A204.1 (cell line): ENCODE measurements around the gene PRR12.
A peak's percentile ranks its signal among the peaks of the same experiment; 100 is the strongest.

Experiments
- FAIRE-seq: peaks from 2 replicates; lab custom pipeline; 2012; peaks lifted over from hg19 to GRCh38; lab: Jason Lieb, UNC

The PRR12 gene

DNA sequence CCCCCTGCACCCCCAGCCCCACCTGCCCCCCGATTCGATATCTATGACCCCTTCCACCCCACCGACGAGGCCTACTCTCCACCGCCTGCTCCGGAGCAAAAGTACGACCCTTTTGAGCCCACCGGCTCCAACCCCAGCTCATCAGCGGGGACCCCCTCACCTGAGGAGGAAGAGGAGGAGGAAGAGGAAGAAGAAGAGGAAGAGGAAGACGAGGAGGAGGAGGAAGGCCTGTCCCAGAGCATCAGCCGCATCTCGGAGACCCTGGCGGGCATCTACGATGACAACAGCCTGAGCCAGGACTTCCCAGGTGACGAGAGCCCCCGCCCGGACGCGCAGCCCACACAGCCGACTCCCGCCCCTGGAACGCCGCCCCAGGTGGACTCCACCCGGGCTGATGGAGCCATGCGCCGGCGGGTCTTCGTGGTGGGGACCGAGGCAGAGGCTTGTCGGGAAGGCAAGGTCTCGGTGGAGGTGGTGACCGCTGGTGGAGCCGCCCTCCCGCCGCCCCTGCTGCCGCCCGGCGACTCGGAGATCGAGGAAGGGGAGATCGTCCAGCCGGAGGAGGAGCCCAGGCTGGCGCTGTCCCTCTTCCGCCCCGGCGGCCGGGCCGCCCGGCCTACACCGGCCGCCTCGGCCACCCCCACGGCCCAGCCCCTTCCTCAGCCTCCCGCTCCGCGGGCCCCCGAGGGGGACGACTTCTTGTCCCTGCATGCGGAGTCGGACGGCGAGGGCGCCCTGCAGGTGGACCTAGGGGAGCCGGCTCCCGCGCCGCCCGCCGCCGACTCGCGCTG, 60.2 kb downstream of the PRR12 start:
- FAIRE-seq = no peak

DNA sequence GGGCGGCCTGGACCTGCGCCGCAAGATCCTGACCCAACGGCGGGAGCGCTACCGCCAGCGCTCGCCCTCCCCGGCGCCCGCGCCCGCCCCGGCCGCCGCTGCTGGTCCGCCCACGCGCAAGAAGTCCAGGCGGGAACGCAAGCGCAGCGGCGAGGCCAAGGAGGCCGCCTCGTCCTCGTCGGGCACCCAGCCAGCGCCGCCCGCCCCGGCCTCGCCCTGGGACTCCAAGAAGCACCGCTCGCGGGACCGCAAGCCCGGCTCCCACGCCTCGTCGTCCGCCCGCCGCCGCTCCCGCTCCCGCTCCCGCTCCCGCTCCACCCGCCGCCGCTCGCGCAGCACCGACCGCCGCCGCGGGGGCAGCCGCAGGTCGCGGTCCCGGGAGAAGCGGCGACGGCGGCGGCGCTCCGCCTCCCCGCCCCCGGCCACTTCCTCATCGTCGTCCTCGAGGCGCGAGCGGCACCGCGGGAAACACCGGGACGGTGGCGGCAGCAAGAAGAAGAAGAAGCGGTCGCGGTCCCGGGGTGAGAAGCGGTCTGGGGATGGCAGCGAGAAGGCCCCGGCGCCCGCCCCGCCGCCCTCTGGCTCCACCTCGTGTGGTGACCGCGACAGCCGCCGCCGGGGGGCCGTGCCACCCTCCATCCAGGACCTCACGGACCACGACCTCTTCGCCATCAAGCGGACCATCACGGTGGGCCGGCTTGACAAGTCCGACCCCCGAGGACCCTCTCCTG, 61.0 kb downstream of the PRR12 start:
- no peak for FAIRE-seq

DNA sequence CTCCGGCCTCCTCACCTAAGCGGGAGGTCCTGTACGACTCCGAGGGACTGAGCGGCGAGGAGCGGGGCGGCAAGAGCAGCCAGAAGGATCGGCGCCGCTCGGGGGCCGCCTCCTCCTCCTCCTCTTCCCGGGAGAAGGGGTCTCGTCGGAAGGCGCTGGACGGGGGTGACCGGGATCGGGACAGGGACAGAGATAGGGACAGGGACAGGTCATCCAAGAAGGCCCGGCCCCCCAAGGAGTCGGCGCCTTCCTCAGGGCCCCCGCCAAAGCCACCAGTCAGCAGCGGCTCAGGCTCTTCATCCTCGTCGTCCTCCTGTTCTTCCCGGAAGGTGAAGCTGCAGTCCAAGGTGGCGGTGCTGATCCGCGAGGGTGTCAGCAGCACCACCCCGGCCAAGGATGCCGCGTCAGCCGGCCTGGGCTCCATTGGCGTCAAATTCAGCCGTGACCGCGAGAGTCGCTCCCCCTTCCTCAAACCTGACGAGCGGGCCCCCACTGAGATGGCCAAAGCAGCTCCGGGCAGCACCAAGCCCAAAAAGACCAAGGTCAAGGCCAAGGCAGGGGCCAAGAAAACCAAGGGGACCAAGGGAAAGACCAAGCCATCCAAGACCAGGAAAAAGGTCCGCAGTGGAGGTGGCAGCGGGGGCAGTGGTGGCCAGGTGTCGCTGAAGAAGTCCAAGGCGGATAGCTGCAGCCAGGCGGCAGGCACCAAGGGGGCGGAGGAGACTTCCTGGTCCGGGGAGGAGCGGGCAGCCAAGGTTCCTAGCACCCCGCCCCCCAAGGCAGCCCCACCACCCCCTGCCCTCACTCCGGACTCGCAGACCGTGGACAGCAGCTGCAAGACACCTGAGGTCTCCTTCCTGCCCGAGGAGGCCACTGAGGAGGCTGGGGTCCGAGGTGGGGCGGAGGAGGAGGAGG, 61.8 kb downstream of the PRR12 start:
- FAIRE-seq = no peak

DNA sequence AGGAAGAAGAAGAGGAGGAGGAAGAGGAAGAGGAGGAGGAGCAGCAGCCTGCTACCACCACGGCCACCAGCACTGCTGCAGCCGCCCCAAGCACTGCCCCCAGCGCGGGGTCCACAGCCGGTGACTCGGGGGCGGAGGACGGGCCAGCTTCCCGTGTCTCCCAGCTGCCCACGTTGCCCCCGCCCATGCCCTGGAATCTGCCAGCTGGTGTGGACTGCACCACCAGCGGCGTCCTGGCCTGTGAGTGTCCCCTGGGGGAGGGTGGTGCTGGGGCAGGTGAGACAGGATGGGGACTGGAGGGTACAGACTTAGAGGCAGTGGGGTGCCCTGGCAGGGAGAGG, 62.5 kb downstream of the PRR12 start:
- FAIRE-seq = no peak

- no peak for FAIRE-seq
Measured at GRCh38 chr19:49654581-49654980, 63.6 kb downstream of the PRR12 start.

- FAIRE-seq = no peak
Measured at GRCh38 chr19:49655570-49656455, 64.8 kb downstream of the PRR12 start.

- FAIRE-seq = no peak
Measured at GRCh38 chr19:49656456-49657109, 65.6 kb downstream of the PRR12 start.

DNA sequence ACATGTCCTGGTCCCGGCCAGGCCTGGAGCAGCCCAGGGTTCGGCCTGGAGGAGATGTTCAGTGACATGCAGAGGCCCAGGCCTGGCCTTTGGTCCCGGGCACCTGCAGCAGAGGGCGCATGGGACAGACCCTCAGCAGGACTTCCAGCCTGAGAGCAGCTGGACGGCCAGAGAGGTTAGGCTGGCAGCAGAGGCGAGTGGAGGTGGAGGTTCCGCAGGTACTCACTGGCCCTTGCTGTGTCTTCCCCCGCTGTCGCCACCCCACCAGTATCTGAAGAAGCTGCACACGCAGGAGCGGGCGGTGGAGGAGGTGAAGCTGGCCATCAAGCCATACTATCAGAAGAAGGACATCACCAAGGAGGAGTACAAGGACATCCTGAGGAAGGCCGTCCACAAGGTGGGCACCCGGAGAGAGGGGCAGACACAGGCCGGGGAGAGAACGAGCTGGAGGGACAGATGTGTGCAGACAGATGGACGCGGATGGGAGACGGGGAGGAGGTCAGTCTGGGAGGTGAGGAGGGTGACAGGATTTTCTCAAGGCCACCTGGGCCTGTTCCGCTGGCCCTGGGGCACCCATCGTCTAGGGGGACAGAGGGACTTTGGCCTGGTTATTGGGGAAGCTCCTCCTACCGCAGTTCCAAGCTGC, 66.6 kb downstream of the PRR12 start:
- no peak for FAIRE-seq

- no peak for FAIRE-seq
Measured at GRCh38 chr19:49658139-49658517, 67.1 kb downstream of the PRR12 start.

DNA sequence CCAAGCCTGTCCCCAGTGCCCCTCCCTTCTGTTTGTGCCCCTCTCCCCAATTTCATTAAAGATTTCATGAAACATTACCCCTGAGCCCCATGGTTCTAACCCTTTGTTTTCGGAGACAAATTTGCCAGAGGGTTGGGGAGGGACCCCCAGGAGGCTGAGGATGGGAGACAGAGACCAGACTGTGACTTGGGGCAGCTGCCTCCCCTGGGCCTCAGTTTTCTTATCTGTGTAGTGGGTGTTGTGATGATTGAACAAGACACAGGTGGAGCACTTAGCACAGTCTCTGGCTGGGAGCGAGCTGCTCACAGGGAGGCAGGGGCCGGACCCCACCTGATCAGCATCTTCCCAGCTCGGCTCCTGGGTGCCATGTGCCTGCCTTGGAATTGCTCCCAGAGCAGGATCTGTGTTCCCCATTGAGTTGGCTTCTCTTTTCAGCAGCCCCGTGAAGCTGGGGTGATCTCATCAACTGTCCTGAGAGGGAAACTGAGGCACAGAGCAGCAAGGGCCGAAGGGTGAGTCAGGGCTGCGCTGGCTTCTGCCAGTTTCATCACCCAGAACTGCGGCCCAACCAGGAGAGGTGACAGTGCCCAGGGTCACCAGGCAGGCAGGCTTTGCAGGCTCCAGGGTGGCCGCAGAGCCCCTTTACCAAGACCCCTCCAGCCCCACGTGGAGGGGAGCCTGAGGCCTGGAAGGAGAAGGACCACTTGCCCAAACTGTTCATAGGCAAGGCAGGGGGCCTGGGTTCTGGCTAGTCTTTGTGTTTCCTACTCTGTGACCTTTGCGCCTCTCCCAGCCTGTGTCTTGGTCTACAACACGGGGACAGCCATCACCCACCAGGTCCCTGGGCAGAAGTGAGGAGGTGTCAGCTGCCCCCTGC, 67.8 kb downstream of the PRR12 start:
- no peak for FAIRE-seq

GRCh38 chr19:49660338-49660961, 69.5 kb downstream of the PRR12 start:
- FAIRE-seq = no peak

DNA sequence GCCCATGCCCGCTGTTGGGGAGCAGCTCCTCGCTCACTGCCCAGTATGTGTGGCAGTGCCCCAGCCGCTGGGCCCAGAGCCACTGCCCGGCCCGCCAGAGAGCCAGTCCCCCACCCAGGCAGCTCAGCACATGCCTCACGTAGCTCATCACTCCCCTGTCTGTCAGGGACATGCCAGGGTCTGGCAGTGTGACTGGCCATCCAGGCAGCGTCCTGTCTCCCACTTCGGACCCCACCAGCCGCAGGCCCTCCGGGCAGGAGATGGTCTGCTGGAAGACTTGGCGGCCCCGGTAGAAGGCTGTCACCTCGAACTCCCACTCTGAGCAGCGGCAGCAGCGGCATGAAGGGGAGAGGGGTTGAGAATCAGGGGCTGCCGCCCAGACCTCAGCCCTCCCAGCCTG, 71.0 kb downstream of the PRR12 start:
- FAIRE-seq = no peak

- FAIRE-seq = no peak
Measured at GRCh38 chr19:49663224-49663623, 72.2 kb downstream of the PRR12 start.

DNA sequence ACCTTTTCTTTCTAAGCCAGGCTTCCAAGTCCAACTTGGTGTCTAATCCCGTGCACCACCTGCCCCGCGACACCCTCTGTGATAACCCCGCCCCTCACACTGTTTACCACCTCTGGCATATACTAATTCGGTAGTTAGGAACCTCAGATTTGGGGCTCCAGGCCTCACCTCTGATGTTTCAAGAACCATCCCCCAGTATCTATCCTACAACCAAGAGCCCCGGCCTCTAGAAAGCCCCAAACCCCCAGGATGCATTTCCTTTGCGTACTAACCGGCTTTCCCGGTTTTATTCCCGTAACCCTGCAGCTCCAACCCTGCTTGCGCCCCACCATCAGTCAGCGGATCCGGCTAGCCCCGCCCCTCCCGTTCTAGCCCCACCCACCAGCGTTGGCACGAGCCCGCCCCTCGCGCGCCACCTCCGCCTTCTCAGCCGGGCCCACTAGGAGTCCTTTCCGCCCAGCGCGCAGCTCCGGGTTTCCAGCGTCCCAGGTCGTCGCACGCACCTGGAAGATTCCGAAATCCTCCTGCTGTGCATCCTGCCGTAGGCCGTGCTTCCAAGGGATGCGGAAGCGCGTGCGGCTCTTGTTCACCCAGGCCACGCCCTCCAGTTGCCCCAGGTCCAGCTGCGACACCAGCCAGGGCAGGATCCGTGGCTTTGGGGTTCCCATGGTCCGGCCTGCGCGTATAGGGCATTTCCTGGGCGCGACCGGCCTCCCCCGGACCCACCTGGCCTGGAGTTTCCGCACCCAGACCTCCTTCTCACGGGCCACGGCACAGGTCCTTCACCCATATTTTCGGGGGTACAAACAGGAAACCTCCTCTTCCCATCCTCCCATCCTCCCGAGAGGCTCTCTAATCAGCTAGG, 73.4 kb downstream of the PRR12 start:
- no peak for FAIRE-seq

DNA sequence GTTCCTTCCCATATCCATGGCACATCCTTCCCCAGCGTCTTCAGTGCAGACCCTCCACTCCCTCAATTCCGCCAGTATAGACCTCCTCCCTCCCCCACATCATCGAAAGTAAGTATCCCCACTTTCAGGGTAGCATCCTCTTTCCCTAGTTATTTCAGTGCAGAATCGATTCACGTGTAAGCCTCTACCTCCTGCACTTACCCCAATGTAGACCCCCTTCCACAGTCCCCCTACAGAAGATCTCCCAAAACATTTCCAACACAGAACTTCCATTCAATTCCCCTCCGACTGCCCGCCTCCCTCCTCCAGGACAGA, 74.0 kb downstream of the PRR12 start:
- no peak for FAIRE-seq

- peak; percentile 98 for FAIRE-seq
Measured at GRCh38 chr19:49665351-49666119, 74.6 kb downstream of the PRR12 start, which contains the start of the genes BCL2L12 and IRF3. BCL2L12 (plus strand) TSS chr19:49665933; CDS start chr19:49666693, 760 bp downstream. IRF3 (minus strand) TSS chr19:49665857; CDS start chr19:49664838, 1,019 bp downstream.

DNA sequence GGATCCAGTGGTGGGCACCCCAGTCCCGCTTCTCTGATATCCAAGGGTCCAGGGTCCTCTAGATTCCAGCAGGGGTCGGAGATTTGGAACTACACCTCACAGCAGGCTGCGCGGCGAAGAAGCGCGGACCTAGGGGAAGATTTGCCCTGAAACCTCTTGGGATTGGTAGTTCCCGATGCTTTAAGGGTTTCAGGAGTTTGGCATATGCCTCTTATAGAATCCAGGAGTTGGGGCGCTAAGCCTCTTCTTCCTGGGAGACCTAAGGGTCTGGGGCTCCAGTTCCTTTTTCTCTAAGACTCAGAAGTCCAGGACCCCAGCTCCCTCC, 75.1 kb downstream of the PRR12 start:
- FAIRE-seq = no peak

DNA sequence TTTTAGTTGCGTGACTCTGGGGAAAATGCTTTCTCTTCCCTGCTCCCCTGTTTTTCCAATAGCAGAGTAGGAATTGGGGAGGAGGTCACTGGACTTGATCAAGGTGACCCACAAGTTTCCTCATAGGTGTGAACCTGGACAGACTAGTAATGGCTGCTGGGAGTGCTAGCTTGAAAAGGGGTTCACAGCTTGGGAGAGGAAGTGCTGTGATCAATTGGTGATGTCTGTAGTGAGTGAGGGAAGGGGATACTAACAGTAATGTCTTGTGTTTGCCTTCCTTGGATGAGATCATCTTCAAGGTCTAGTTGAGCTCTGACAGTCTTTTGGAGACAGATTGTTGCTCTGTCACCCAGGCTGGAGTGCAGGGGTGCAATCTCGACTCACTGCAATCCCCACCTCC, 76.5 kb downstream of the PRR12 start:
- FAIRE-seq = no peak
